NCI-H1436 (cell line): Measurements from ENCODE around the gene MYO9B.

Experiments
- DNase-seq: peaks from one replicate; lab custom pipeline; 2025; lab: John Stamatoyannopoulos, UW

MYO9B gene

GRCh38 chr19:17242431-17243208 lies 167.0 kb downstream of the MYO9B start:
- no peak for DNase-seq

- DNase-seq = no peak
These were observed 167.7 kb downstream of the MYO9B start for GRCh38 chr19:17243211-17243829.

GRCh38 chr19:17243830-17244617 lies 168.4 kb downstream of the MYO9B start:
- DNase-seq = no peak

GRCh38 chr19:17244618-17245534 lies 169.3 kb downstream of the MYO9B start:
- no peak for DNase-seq

- no peak for DNase-seq
These were observed 170.0 kb downstream of the MYO9B start, which contains the start of gene NR2F6 for GRCh38 chr19:17245535-17245984. Gene NR2F6 (minus strand): TSS chr19:17245919. CDS start chr19:17245220, 699 bp downstream.

GRCh38 chr19:17246681-17247425 lies 171.3 kb downstream of the MYO9B start:
- DNase-seq = no peak

- no peak for DNase-seq
These were observed 172.6 kb downstream of the MYO9B start for GRCh38 chr19:17248011-17248776.

- DNase-seq = no peak
These were observed 174.4 kb downstream of the MYO9B start for GRCh38 chr19:17249887-17250548.

- DNase-seq = no peak
These were observed 179.1 kb downstream of the MYO9B start for GRCh38 chr19:17254636-17255035.

- no peak for DNase-seq
These were observed 179.6 kb downstream of the MYO9B start for GRCh38 chr19:17255150-17255621.

- DNase-seq = no peak
These were observed 180.6 kb downstream of the MYO9B start for GRCh38 chr19:17256130-17256529.

- no peak for DNase-seq
These were observed 183.7 kb downstream of the MYO9B start for GRCh38 chr19:17259118-17259780.

GRCh38 chr19:17259934-17260333 lies 184.4 kb downstream of the MYO9B start:
- DNase-seq = no peak

GRCh38 chr19:17260842-17261325 lies 185.3 kb downstream of the MYO9B start:
- peak; percentile 87 for DNase-seq

- DNase-seq = no peak
These were observed 187.0 kb downstream of the MYO9B start for GRCh38 chr19:17262557-17262956.
